Iris pigment epithelial cell (primary cell): ENCODE data around the gene C22orf23.
A peak's percentile ranks its signal among the peaks of the same experiment; 100 is the strongest.

ENCODE experiments used
- DNase-seq: peaks from one replicate; pipeline ENCODE4 v3.0.0-alpha.2; 2011; ENCODE audit warnings: low read depth

Gene C22orf23

GRCh38 chr22:37897807-37898206 is 55.6 kb downstream of the C22orf23 start:
- no peak for DNase-seq

- DNase-seq = no peak
Observed at GRCh38 chr22:37896939-37897338, 56.5 kb downstream of the C22orf23 start.

- peak; percentile 74 for DNase-seq
Observed at GRCh38 chr22:37896181-37896592, 57.2 kb downstream of the C22orf23 start.

GRCh38 chr22:37894939-37895670 is 58.3 kb downstream of the C22orf23 start:
- DNase-seq = no peak

GRCh38 chr22:37893583-37893983 is 59.8 kb downstream of the C22orf23 start:
- DNase-seq = no peak
